Measurements from ENCODE around the gene RPN2.

Gene RPN2

DNA sequence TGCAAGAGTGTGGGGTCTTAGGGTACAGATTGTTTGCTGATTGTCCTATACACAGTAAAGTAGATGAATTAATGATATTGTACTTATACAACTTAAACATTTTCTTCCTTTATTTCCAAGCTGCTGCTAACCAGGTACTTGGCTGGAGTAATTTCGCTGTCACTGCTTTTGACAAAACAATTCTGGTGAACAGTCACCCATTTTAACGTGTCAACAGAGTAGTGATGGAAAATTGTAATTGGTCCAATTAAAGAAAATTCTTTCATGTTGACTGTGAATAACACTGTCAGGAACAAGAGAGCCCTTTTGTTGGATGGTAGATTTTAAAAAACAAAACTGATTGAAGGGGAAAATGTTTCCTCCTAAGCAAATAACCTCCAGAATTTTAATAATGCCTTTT is 26.7 kb downstream of the RPN2 start:
- H3K4me3 ChIP-seq (ENCODE audit: low read depth, low read length): no peak overlapping the region
- DNase-seq (ENCODE audit: low read depth): no peak

DNA sequence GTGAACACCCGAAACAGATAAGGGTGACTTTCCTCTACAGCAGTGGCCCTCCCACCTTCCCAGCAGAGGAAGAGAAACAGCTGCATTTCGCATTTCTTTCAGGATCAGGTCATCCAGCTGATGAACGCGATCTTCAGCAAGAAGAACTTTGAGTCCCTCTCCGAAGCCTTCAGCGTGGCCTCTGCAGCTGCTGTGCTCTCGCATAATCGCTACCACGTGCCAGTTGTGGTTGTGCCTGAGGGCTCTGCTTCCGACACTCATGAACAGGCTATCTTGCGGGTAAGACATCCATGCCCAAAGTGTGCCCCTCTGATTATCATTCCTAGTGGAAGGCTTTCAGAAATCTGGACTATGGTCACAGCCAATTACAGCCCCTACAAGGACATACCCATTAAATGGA is 28.0 kb downstream of the RPN2 start:
- no peak overlapping the region for H3K4me3 ChIP-seq (ENCODE audit: low read depth, low read length)
- peak; percentile 11 for DNase-seq (ENCODE audit: low read depth)

DNA sequence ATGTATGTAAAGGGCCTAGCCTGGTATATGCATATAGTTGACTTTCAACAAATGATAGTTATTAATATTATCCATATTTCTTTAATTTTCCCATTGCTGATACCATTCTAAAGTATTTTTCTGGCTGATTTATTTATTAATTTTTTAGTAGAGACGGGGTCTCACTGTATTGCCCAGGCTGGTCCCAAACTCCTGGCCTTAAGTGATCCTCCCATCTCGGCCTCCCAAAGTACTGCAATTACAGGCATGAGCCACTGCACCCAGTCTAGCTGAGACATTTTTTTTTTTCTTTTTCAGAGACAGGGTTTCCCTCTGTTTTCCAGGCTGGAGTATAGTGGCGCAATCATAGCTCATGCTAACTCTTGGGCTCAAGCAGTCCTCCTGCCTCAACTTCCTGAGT is 30.1 kb downstream of the RPN2 start:
- DNase-seq (ENCODE audit: low read depth): no peak
- no peak overlapping the region for H3K4me3 ChIP-seq (ENCODE audit: low read depth, low read length)

DNA sequence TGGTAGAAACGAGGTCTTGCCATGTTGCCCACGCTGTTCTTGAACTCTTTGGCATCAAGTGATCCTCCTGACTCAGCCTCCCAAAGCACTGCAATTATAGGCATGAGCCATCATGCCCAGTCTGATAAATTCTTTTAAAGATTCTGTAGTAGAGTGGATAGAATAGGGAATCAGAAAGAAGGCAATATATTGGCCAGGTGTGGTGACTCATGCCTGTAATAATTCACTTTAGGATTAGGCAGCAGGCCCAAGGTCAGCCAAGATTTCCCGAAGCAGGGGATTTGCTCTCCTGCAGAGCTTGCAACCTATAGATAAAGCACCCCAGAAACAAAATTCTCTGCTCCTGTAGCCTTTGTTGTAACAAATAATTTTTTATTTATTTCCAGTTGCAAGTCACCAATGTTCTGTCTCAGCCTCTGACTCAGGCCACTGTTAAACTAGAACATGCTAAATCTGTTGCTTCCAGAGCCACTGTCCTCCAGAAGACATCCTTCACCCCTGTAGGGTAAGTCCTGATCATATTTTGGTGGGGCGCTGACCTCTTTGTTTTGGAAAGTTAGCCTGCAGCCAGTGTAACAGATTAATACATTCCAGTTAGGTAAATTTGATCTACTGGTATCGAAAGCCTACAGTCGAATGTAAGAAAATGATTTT is 30.7 kb downstream of the RPN2 start:
- DNase-seq (ENCODE audit: low read depth): no peak
- H3K4me3 ChIP-seq (ENCODE audit: low read depth, low read length): no peak overlapping the region

DNA sequence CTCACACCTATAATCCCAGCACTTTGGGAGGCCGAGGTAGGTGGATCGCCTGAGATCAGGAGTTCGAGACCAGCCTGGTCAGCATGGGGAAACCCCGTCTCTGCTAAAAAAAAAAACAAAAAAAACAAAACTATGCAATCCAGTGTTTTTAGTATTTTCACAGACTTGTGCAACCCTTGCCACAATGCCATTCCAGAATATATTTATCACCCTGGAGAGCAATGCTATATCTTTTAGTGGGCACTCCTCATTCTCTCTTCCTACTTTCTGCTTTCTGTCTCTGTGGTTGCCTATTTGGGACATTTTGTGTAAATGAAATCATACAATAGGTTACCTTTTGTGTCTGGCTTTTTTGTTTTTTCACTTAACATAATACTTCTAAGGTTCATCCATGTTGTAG is 39.3 kb downstream of the RPN2 start:
- no peak for DNase-seq (ENCODE audit: low read depth)
- no peak overlapping the region for H3K4me3 ChIP-seq (ENCODE audit: low read depth, low read length)

DNA sequence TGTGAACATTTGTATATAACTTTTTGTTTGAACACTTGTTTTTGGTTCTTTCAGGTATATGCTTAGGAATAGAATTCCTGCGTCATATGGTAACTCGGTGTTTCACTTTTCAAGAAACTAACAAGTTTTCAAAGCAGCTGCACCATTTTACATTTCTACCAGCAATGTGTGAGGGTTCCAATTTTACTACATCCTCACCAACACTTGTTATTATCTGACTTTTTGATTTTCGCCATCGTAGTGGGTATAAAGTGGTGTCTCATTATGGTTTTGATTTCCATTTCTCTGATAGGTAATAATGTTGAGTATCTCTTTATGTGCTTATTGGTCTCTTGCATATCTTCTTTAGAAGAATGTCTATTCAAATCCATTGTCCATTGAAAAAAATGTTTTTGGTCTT is 39.8 kb downstream of the RPN2 start:
- DNase-seq (ENCODE audit: low read depth): no peak
- no peak overlapping the region for H3K4me3 ChIP-seq (ENCODE audit: low read depth, low read length)

DNA sequence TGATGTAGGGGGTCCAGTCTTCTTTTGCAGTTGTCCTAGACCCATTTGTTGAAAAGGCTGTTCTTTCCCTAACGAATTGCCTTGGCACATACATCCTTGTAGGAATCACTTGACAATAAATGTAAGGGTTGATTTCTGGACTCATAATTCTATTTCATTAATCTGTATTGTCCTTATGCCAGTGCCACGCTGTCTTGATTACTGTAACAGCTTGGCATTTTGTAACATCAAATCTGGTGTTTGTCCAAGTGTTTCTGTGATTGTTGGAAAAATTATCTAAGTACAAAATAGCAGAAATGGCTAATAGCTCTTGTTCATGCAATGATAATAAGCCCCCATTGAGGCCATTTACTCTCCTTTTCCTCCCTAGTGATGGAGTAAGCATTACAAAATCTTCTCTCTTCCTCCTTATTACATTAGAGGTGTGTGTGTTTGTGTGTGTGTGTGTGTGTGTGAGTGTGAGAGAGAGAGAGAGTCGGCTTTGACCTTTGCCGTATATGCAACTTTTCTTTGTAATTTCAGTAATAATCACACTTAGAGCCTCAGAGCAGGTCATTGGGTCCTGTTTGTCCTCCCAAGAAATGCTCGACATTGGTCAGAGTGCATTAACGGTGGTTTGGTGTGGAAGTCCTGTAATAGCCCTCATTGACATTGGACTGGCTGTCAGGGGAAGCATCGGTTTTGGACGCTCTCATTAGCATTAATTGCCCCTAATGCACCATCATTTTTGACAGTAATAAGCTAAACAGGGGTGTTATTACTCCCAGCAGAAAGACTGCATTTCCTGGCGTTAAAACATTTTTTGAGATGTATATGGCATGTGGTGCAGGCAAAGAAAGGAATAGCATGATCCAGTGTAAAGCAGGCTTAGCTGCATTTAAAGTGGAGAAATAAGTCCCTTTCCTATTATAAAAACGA is 40.9 kb downstream of the RPN2 start:
- no peak overlapping the region for H3K4me3 ChIP-seq (ENCODE audit: low read depth, low read length)
- no peak for DNase-seq (ENCODE audit: low read depth)

DNA sequence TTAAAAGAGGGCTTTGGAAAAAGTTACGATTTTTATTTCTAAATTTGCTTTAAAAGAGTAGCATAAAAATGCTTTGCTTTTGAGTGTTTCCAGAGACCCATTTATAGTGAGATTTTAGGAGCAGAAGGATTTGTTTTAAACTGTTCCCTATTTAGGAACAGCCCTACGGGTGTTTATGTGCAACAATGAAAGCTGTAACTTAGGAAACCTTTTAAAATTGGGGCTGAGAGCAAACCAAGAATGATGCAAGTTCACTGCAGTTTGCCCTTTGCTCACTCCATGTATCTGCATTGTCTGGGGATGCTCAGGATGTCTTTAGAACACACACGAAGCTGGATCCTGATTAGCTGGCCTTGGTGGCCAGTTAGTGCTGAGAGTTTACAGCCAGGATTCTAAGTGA is 41.6 kb downstream of the RPN2 start:
- H3K4me3 ChIP-seq (ENCODE audit: low read depth, low read length): no peak overlapping the region
- DNase-seq (ENCODE audit: low read depth): peak; percentile 20

DNA sequence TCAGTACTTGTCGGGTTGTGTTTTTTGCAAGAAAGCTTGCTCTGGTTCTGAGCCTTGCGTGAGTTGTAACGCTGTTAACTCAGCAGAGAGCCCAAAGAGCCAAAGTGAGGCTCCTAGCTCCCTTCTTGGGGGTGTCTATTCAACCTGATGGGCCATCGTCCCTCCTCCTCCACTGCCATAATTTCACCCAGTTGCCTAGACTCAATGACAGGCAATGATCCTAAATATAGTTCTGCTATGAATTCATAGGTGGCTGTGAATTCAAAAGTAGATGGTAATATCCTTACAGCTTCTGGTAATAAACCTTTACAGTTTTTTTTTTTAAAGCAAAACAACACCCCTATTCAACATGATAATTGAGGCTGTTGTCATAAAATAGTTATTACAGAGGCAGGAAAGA is 43.0 kb downstream of the RPN2 start:
- DNase-seq (ENCODE audit: low read depth): no peak
- no peak overlapping the region for H3K4me3 ChIP-seq (ENCODE audit: low read depth, low read length)

DNA sequence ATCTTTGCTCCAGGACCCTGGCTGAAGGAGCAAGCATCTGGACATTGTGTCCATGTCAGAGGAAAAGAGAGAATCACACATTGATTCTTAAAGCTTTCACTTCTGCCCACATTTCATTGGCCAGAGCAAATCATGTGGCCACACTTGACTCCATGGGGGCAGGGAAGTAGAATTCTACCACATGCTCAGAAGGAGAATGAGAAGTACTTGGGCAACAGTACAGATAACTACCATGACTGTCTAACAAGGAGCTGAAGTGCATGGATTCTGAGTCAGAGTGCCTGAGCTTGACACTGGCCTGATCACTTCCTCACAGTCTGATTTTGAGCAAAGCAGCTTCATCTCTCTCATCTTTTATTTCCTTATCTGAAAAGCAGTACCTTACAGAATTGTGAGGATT is 43.9 kb downstream of the RPN2 start:
- H3K4me3 ChIP-seq (ENCODE audit: low read depth, low read length): no peak overlapping the region
- DNase-seq (ENCODE audit: low read depth): peak; percentile 75

DNA sequence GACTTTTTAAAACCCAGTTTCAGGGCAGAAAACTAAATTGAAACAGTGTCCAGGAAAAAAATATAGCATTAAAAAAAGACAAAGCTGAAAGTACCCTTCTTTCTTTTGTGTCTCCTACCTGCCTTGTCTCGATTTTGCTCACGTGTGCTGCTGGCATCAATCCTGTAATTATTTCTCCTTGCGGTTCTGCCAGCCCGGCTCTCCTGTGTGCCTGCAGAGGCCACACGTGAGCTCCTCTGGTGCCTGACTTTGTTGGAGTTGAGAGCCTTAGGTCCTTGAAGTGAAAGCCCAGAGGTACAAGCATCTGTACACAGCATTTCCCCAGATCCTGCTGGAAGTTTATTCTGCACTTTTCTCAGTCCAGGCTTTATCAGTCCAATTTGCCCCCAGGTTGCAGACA is 46.0 kb downstream of the RPN2 start:
- H3K4me3 ChIP-seq (ENCODE audit: low read depth, low read length): no peak overlapping the region
- no peak for DNase-seq (ENCODE audit: low read depth)

DNA sequence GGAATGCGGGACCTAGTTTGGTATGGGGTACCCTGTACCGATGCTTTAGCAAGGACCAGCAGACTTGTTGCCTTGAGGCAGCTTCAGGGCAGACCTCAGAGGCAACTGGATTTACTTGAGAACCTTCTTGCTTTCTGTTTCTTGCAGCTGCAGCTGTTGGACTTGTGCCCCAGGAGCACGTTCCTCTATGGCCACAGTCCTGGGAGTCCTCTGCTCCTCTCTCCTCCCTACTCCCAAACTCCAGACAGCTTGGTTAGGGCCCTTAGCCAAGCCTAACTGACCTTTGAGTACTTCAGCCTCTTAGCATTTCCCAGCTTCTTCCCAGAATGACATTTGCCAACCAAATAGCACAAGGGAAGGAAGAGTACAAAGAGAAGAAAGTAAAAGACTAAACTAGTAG is 47.8 kb downstream of the RPN2 start:
- peak; percentile 20 for DNase-seq (ENCODE audit: low read depth)
- H3K4me3 ChIP-seq (ENCODE audit: low read depth, low read length): no peak overlapping the region

DNA sequence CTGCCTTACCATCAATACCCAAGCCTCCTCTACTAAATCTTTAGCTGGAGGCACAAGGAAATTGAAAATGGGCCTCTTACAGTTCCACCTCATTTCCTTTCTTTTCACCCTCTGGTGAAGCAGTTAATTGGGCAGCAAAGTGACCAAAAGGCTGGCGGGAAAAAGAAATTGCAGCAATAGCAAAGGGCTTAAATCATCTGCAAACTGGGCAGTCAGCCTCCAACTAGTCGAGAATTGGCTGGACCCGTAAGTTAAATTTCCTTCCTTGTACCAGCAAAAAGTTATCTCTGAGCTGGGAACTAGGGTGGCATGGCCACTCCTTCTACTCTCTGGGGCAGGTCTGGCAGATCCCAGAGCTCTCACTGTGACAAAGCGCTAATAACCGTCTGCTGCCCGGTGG is 49.0 kb downstream of the RPN2 start:
- no peak for DNase-seq (ENCODE audit: low read depth)
- H3K4me3 ChIP-seq (ENCODE audit: low read depth, low read length): no peak overlapping the region

DNA sequence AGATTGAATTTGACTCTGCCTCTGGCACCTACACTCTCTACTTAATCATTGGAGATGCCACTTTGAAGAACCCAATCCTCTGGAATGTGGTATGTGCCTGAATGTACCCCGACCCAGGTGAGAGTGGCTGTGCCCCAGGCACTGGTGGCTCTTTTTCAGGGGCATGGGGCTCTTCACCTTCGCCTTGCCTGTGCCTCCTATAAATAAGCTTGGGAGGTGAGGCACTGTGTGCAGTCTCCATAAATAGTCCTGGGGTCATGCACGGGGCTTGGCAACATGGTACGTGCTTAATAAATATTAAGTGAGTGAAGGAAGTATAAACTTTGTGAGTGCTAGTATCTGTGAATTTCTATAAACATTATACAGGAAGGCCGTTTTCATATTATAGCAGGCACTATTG is 49.5 kb downstream of the RPN2 start:
- DNase-seq (ENCODE audit: low read depth): no peak
- no peak overlapping the region for H3K4me3 ChIP-seq (ENCODE audit: low read depth, low read length)

DNA sequence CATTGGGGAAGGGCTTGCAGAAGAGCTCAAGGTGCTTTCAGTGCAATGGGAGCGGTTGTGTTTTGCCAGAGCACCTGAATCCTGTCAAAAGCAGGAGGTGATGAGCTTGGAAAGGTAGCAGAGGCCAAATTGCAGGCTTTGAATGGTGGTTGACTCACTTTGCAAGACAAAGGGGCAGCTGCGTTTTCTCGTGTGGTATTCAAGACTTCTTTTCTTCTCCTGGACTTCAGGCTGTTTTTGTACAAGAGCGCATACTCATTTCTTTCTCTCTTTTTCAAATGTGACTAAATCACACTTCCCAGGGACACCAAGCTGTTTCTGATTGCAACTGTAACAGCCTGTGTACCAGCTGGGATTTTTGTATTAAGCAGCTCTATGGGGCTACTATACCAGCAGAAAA is 50.2 kb downstream of the RPN2 start:
- no peak for DNase-seq (ENCODE audit: low read depth)
- H3K4me3 ChIP-seq (ENCODE audit: low read depth, low read length): no peak overlapping the region

DNA sequence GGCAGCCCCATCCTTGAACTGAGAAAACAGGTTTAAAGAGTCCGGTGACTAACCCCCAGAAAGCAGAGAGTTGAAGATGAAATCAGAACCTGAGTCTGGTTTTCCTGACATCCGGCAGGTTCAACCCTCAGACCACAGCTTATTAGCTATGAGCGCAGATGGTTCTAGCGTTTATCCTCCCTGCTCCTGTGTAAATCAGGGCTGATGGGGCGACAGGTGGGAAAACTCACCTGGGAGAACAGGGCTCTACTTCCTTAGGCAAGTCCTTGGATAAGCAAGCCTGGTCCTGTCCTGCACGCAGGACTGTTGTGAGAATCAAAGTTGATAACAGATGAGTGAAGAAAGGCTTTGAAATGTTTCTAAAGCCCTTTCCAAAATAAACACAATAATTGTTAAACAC is 51.1 kb downstream of the RPN2 start:
- no peak overlapping the region for H3K4me3 ChIP-seq (ENCODE audit: low read depth, low read length)
- DNase-seq (ENCODE audit: low read depth): no peak

DNA sequence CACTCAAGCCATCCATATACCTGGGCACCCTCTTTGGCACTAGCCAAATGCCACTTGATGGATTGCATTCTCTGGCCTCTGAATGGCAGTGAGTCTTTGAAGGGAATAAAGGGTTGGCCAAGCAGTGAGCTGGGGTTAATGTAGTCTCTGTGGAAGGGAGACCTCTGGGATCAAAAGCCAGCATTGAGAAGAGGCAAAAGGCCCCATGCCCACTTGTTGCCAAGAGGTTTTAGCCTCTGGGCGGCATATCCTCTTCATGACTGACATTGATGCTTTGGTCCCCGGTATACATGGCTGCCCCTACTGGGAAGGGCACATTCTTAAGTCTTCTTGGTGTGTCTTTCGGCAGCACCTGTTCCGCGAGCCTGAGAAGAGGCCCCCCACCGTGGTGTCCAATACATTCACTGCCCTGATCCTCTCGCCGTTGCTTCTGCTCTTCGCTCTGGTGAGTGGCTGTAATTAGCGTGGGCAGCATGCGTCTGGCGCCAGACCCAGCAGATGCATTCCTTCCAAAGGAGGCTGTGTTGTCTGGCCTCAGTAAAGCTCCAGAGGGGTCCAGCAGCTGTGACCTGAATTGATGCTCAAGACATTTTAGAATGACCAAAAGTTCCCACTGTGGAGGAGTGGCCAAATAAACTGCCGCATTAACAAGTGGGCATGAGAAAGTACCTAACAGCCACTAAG is 53.0 kb downstream of the RPN2 start:
- DNase-seq (ENCODE audit: low read depth): peak; percentile 27
- no peak overlapping the region for H3K4me3 ChIP-seq (ENCODE audit: low read depth, low read length)

DNA sequence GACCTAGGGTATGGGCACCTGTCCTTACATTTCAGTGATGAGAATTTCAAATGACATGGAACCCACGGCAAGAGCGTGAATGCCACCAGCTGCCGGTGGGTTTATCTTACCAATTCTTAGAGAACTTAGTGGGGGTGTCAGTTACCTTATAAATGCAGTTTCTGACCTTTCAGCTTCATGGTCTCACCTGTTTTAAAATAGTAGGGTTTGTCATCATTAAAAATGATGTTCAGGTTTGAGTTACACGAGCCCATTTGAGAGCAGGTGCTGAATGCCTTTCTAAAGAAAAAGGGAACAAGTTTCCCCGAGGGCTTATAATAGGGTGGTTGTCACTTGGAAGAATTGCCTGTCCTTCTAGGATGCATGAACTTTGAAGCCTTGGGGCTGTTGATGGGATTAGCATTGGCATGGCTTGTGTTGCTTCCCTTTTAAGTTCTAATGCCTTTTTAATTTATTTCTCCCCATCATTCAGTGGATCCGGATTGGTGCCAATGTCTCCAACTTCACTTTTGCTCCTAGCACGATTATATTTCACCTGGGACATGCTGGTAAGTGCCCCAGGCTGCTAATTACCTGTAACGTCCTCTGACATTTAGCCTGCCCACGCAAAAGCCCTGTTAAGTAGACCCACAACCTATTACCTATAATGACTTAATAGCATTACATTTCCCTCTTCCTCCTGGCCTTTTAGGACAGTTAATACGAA is 54.6 kb downstream of the RPN2 start:
- no peak for DNase-seq (ENCODE audit: low read depth)
- no peak overlapping the region for H3K4me3 ChIP-seq (ENCODE audit: low read depth, low read length)

DNA sequence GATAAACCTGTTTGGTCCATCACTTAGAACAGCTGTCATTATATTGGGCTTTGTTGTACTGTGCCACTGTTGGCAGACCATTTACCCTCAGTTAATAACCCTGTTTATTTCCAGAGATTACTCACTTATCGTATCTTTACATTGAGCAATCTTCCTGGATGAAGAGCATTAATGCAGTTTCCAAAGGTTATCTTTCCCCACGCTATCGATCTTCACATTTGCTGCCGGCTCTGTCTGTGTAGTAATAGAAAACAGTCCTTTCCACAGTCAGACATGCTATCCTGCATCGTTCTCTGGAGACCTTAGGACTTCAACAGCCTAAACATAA is 55.1 kb downstream of the RPN2 start:
- H3K4me3 ChIP-seq (ENCODE audit: low read depth, low read length): no peak overlapping the region
- DNase-seq (ENCODE audit: low read depth): no peak

DNA sequence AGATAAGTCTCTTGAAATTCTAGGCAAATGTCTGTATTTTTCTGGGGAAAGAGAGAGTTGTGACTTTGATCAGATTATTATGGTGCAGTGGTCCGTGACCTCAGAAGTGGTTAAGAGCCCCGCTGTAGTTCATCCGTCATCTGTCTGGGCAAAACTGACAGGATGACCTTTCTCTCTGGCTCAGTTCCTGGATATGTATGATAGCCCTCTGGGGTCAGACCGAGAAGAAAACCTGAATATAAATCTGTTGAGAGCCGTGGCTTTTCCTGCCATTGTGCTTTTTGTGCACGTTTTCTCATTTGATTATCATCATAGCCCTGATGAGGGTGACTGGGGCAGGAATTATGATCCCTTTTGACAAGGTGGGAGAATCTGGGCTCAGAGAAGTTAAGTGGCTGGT is 55.9 kb downstream of the RPN2 start:
- H3K4me3 ChIP-seq (ENCODE audit: low read depth, low read length): no peak overlapping the region
- no peak for DNase-seq (ENCODE audit: low read depth)
